Activated naive CD8-positive, alpha-beta T cell treated with anti-CD3 and anti-CD28 coated beads, Interleukin-2, amount 50 U/mL, for 16 hours (primary cell): ENCODE data around the gene SEPHS2.

ENCODE experiments used
- DNase-seq: peaks from one replicate; pipeline ENCODE4 v3.0.0-alpha.2; 2020; ENCODE audit warnings: low read depth, low spot score

Gene SEPHS2

DNA sequence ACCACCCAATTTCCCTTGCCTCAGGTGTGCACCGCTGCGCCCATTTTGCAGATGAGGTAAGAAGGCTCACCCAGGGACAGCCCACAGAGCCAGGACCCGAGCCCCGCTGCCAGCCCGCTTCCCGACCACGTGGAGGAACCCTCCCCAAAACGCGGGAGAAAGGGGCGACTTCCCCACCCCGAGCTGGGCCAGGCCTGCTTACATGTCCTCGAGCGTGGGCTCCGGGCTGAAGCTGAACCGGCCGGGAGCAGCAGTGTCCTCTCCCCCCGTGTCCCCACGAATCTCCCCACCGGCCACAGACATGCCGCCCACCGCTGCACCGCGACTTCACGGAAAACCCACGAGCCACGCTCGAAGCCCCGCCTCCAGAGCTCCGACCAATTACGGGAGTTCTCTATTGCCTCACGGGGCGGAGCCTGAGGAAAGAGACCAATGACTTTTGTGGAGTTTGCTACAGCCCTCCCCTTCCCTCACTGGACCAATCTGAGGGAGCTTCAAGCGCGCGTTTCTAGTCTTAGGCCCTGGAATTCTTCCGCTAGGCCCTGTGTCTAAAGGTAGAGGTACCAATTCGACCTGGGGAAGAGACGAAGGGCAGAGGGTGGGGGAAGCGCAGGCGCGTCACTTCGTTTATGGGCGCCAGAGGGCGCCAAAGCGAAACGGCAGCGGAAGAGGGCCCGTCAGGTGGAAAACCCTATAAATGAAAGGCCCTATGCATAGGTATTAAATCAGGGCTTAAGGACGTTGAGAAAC lies 15.8 kb downstream of the SEPHS2 start, which contains the start of gene DCTPP1:
DCTPP1 (minus strand) TSS at position 353 of the 750 bp plus-strand sequence; CDS start at position 303, 50 bp downstream.
- DNase-seq = peak; percentile 97

GRCh38 chr16:30429418-30429677 lies 16.3 kb downstream of the SEPHS2 start:
- DNase-seq = no peak

GRCh38 chr16:30428055-30428454 lies 17.6 kb downstream of the SEPHS2 start:
- no peak for DNase-seq

DNA sequence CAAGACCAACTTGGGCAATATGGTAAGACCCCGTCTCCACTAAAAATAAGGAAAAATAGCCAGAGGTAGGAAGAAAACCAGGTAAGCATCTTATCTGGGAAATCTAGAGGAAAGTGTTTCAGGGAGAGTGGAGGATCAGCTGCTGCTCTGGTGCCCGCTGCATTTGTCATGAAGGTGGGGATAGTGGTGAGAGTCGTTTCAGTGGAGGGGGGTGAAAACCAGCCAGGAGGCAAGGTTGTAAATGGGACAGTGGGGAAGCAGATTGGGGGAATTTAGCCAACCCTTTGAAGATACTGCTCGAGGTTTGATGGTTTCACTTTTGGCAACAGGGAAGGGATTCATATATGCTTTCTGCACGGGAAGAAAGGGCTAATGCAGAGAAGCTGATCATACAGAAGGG lies 24.7 kb downstream of the SEPHS2 start:
- no peak for DNase-seq

DNA sequence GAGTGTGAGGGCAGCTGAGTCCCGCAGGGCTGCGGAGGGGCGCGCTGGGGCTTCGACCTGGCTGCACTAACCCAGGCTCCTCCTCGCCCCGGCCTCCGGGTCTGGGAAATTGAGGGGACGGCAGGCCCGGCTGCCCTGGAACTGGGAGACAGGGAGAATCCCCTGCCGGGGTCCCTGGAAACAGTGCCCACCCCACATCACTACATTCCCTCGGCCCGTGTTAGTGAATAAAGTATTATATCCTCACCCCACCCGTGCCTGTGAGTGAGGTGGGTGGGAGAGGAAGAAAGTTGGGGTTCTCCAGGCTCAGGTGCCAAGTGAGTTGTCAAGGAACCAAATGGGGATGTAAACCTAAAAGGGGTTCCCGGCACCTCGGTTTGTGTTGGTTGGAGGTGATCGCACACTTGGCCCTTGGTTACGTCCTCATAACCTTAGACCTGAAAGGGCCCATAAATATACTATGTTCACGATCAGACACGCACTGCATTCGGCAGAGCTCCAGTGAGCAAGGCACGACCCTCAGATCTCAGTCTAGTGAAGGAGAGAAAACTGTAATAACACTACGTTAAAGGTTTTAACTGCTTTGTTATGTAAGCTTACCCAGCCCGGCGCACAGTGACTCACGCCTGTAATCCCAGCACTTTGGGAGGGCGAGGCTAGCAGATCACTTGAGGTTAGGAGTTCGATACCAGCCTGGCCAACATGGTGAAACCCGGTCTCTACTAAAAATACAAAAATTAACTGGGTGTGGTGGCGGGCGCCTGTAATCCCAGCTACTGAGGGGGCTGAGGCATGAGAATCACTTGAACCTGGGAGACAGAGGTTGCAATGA lies 27.1 kb downstream of the SEPHS2 start:
- no peak for DNase-seq

GRCh38 chr16:30417529-30418349 lies 27.9 kb downstream of the SEPHS2 start:
- peak; percentile 62 for DNase-seq

GRCh38 chr16:30416624-30417528 lies 28.8 kb downstream of the SEPHS2 start:
- DNase-seq = no peak

GRCh38 chr16:30416047-30416603 lies 29.5 kb downstream of the SEPHS2 start:
- no peak for DNase-seq

GRCh38 chr16:30414159-30414558 lies 31.5 kb downstream of the SEPHS2 start:
- DNase-seq = no peak

- no peak for DNase-seq
Observed at GRCh38 chr16:30413112-30413806, 32.4 kb downstream of the SEPHS2 start.

DNA sequence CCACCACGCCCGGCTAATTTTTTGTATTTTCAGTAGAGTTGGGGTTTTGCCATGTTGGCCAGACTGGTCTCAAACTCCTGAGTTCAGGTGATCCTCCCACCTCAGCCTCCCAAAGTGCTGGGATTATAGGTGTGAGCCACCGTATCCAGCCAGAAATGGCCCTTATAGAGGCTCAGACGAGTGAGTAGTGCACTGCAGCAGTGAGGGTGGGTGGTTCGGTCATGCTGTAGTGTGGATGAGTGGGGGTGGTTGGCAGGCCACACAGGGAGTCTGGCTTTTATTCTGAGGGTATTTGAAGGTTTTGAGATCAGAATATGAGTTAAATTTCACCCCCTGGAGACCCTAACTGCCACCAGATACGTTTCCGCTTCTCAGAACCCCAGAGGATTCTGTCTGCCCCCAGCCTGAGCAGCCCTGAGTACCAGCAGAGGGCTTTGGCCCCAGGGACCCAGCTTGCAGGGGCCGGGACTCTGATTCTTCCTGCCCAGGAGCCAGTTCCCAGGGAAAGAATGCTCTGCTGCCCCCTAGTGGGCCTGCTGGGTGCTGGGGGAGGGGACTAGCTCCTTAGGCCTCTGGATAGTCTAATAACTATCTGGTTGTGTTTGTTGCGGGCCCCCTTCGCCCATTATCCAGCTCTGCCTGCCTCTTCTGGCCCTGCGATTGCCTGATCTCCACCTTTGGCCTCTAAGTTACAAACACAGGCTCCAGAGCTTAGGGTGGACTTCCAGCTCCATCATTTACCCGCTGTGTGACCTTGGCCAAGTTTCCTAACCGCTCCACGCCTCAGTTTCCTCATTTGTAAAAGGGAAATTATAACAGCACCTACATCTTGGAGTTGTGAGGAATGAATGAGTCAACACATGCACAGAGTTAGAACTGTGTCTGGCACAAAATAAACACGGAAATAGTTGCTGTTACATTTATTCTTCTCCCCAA lies 36.3 kb downstream of the SEPHS2 start:
- DNase-seq = peak; percentile 83

DNA sequence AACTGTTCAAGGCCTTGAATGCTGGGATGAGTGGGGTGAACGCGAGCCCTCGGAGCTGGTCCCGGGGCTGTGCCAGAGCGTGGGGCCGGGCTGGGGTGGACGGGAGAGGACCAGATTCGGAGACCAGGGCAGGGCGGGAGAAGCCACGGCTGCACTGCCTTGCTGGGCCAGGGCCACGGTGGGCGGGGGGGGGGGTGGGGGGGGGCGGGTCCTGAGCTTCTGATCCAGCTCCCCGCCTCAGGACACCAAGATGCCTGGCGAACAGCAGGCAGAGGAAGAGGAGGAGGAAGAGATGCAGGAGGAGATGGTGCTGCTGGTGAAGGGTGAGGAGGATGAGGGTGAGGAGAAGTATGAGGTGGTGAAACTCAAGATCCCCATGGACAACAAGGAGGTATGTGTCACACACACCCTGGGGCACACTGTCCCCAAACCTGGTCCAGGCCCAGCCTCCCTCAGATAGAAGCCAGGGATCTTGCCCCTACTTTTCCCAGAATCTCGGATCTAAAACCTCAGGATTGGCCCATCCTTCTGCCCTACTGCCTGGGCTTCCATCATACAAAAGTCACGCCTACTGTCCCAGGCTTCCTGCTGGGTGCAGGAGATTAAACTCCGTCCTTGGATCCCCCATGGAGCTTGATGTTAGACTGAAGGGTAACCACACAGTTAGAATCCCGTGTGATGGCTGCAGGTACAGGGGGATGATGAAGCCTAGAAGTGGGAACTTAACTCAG lies 37.7 kb downstream of the SEPHS2 start:
- DNase-seq = no peak

DNA sequence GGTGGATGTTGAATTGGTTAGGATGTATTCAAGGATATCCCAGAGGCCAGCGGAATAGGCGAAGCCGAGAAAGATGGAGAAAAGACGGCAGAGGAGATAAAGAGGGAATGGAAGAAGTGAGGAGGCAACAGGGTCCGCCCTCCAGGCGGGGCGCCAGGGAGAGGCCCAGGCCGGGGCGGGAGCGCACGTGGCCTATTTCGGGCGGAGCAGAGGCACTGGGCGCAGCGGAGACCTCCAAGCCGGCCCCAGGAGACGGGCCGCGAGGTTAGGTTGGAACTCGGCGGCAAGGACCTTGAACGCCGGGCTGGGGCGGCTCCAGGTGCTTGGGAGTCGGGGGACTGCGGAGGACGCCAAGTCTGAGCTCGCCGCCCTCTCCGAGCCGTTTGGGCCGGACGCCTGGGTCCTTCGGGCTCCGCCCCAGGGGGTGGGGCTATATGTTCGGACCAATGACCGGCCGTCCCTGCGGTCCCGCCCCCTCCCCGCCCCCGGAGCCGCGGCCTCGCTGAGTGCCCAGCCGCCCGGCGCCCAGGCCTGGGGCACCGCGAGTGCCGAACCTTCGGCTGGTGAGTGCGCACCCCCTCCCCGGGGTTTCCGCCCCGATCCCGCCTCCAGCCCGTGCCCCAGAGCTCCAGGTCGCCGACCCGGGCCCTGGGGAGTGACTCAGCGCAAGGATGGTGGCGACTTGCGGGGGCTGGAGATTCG lies 38.4 kb downstream of the SEPHS2 start, which contains the start of gene ZNF771:
ZNF771 (plus strand) TSS at position 505 of the 702 bp plus-strand sequence. CDS start 448 bp downstream, outside the sequence.
- peak; percentile 83 for DNase-seq

GRCh38 chr16:30406795-30407101 lies 38.9 kb downstream of the SEPHS2 start:
- no peak for DNase-seq

DNA sequence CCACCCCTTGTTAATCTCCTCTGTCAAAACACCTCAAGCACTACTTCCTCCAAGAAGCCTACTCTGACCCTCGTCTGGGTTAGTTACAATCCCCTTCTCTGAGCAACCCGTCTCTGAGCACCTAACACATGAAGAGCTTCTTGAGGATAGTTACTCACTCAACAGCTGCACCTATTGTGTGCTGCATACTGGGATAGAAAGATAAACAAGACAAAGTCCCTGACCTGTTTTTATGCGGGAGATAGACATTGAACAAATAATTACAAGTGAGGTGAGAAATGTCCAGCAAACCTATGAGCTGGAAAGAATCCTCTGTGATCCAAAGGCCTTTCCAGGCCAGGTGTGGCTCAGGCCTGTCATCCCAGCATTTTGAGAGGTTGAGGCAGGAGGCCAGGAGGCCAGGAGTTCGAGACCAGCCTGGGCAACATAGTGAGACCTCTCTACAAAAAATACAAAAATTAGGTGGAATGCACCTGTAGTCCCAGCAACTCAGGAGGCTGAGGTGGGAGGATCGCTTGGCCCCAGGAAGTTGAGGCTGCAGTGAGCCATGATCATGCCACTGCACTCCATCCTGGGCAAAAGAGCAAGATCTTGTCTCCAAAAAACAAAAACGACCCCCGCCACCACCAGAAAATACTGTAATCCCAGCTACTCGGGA lies 43.8 kb downstream of the SEPHS2 start:
- DNase-seq = no peak

DNA sequence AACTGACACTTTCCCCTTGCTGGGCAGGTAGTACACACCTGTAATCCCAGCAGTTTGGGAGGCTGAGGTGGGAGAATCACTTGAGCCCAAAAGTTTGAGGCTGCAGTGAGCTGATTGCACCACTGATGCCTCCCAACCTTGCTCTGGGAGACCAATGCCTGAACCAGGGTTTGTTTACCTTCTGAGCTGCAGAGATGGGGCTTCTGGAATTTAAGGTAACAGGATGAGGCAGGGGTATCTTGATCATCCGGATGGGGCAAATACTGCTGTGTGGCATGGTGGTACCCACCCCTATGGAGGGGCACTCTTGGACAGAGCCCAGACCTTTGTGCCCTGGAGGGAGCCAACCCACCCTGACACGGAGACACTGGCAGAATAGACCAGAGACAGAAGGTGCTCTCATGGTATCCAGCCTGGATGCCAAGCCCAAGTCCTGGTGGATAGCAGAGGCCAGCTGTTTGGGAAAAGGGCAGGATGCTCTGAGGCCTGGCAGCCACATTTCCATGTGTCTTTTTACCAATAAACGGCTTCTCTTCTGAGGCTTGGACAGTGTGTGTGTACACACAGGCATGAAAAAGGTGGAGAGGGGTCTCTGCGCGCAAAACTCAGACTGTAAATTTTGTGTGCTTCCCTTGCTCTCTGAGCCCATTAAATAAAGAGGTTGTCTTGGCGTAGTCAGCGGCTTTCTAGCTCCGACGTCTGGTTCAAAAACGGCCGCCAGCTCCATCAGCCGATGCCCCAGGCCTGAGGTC lies 46.1 kb downstream of the SEPHS2 start:
- no peak for DNase-seq
